GM21737 (cell line): ENCODE measurements around the gene PRPS1.
"Not testable (repeated sequence)": the region's sequence is repeated elsewhere in the genome, so short reads cannot be mapped to it uniquely, and the experiment has no call there.

Experiments
- ATAC-seq: cut with Tn5 transposase; IDR thresholded peaks from one replicate; pipeline ENCODE4 v1.9.1; 2021; ENCODE audit warnings: mild to moderate bottlenecking, moderate library complexity; ENCODE audit not compliant: unreplicated experiment

PRPS1 gene

DNA sequence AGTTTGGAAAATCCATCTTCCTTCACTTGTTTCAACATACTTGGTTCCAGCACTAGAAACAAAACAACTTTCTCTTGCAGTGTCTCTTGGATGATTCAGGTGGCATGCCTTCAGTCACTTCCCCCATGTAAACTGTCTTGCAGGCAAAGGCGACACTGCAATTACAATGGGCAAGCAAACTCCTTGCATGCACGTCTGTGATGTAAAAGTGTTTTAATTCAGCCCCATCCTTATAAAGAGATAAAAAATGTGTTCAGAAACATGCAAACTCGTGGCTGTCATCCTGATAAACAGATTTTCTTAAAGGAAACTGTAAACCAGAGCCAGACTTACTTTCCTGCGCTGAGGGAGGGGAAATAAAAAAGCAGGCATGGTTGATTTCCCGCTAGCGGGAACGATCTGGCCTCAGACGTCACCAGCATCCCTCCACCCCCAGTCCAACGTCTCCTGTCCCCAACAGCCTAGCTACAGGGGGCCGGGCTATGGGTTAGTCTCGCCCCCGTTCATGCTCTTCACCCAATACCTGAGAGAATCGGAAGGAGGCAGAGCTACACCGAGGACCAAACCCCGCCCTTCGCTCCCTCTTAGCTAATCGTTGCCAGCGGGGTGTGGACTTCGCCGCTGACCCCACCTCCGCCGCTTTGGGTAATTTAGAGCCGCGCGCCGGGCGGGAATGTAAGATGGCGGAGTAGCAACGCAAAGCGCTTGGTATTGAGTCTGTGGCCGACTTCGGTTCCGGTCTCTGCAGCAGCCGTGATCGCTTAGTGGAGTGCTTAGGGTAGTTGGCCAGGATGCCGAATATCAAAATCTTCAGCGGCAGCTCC is at the start of gene PRPS1:
TSS of gene PRPS1 (plus strand) at position 673 of the 824 bp plus-strand sequence. CDS start at position 792, 119 bp downstream.
- ATAC-seq, result peak; percentile 100

DNA sequence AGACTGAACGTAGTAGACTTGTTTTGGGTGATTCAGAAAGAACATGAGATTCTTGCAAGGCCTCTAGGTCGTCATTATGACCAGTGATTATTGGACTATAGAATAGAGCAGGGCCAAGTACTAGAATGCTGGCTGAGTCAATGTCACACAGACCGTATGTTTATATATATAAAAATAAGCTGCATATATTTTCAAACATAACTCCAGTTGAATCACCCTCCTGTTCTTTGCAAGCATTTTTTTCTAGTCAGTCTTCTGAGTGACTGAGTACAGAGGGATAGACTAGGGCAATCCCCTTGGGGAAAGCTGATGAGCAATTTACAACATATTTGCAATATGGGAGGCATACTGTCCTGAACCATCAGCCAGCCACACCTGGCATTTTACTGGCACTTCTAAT is 48.4 kb upstream of the PRPS1 start:
- ATAC-seq, result no peak

DNA sequence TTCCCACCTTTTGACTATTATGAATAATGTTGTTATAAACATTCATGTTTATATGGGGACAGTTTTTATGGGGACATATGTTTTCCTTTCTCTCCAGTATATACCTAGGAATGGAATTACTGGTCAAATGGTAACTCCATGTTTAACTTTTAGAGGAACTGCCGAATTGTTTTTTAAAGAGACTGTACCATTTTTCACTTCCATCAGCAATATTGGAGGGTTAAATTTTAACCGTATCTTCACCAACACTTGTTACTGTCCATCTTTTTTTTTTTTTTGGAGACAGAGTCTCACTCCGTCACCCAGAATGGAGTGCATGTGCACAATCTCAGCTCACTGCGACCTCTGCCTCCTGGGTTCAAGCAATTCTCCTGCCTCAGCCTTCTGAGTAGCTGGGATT is 46.4 kb upstream of the PRPS1 start:
- ATAC-seq, result no peak

DNA sequence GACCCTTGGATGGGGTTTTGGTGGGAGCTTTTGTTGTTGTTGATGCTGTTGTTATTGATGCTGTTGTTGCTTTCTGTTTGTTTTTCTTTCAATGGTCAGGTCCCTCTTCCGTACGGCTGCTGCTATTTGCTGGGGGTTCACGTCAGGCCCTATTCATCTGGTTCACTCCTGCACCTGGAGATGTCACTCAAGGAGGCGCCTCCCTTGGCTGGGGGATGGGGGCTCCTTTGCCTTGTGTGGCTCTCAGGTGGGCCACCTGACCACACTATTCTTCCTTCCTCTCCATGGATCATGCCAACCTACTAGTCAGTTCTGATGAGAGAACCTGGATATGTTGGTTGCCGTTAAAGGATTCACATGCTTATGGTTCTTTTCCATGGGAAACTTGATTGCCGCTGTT is 39.1 kb upstream of the PRPS1 start:
- no peak for ATAC-seq

DNA sequence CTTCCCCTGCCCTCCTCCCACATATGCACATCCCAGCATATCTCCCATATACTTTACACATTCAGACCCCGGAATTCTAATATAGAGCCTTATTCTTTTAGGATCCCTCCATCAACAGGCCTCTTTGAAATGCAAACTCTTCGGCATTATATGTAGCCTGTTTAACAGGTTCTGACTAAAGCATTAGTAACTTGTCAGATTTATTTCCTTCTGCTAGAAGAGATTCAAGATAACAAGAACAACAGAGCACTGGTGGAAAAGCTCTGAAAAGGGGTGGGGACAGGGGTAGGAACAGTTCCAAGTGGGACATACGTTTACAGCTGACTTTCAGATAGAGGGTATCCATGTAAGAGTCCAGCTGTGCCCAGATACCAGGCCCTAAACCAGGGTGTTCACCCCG is 31.7 kb upstream of the PRPS1 start:
- ATAC-seq, result no peak

DNA sequence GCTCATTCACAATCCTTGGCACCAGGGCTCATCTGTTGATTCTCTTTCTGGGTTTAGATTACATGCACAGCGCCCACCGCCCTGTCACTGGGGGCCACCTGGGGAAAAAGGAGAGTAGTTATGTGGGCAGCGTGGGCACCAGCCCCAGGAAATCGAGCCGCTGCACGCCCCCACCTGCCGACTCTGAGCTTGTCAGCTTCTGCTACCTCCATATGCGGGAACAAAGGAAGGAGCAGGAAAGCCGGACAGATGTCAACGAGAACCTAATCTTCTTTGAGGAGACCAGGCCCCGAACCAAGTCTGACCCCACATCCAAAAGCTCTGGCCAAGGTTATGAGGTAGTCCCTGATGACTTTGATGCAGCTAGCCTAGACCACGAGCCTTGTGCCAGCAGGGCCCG is 31.0 kb upstream of the PRPS1 start:
- ATAC-seq, result no peak

DNA sequence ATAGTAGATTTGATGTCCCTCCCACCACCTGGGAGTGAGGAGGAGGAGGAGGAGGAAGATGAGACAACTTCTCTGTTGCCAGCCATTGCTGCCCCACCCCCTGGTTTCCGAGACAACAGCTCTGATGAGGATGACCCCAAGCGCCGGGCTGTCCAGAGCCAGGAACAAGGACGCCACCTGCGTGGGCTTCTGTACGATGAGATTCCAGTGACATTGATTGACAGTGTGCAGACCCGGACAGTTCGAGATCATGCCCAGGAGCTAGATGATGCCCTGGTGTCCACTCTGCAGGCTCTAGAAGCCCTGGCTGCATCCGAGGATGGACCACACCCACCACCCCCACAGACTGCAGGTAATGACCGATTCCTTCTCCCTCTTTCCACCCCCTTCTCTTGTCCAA is 30.5 kb upstream of the PRPS1 start:
- ATAC-seq, result no peak

DNA sequence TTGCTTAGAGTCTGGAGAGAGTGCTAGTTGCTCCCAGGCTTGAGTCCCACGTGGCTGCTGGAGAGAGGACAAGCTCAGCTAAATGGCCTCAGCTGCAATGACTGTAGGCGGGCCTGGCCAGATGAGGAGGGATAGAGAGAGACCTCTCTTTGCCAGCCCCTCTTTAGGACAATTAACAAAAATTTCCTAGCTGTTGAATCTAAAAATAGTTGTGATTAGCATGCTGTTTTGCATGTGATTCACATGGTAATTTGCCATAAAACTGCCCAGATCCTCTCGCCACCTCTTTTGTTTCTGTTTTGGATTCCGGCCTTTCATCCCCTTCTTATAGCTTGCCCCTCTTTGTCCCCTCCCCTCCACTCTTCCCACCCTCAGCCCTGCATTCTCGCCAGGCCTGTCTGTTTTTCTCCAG is 28.9 kb upstream of the PRPS1 start:
- ATAC-seq, result no peak

DNA sequence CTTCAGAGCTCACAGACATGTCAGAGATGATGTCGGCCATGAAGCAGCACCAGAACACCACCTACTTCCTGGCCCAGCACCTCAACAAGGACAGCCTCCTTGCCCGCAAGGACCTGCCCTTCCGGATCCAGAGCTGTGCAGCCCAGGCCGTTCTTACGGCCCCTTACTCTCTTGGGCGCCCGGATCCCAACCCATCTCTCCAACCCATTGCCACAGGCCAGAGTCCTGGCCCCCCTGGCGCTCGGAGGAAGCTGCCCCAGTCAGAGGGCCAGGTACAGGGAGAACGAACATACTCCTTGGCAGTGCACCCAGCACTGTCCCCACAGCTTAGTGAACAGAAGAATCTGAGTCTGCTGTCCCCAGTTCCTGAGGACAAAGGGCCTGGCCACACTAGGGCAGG is 27.9 kb upstream of the PRPS1 start:
- no peak for ATAC-seq

DNA sequence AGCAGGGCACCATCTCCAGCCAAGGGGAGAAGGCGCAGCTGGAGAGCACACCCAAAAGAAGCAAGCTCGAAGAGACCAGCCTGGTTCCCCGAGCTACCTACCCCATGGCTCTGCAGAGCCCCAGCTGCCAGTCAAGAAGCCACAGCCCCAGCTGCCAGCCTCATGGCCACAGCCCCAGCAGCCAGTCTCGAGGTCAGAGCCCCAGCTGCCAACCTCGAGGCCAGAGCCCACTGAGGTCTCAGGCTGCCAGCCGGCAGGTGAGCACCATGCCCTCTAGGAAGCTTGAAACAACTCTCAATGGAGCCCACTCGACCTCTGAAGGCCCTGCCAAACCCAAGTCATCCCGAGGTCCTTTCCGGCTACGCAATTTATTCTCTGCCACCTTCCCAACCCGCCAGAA is 27.0 kb upstream of the PRPS1 start:
- ATAC-seq, result no peak

DNA sequence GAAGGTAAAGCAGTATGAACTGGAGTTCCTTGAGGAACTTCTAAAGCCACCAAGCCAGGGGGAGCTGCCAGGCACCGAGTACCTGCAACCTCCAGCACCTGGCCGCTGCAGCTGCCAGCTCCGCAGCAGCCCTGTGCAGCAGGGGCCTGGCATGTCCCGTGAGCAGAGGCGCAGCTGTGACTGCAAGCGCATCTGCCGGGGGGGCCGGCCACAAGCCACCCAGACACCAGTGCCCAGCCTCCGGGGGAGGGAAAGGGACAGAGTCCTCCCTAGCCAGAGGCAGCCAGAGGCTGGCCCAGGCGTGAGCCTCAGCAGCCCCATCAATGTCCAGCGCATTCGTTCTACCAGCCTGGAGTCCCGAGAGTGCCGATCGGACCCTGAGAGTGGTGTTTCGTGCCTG is 26.6 kb upstream of the PRPS1 start:
- no peak for ATAC-seq

DNA sequence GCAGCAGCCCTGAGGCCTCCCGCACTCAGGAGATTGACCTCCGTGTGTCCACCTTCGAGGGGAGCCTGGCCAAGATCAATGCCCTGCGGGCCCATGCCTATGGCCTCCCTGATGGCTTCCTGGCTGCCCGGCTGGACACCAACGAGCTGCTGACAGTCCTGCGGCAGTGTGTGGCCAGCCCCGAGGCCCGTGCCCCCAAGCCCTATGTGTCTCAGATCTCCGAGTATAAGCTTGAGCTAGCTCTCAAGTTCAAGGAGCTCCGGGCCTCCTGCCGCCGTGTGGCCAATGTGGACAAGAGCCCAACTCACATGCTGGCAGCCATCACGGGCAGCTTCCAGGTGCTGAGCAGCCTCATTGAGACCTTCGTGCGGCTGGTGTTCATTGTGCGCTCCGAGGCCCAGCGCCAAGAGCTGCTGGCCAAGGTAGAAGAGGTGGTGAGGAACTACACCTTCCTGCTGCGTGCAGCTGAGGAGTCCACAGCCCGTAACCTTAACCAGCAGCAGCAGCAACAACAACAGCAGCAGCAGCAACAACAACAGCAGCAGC is 25.5 kb upstream of the PRPS1 start:
- no peak for ATAC-seq

DNA sequence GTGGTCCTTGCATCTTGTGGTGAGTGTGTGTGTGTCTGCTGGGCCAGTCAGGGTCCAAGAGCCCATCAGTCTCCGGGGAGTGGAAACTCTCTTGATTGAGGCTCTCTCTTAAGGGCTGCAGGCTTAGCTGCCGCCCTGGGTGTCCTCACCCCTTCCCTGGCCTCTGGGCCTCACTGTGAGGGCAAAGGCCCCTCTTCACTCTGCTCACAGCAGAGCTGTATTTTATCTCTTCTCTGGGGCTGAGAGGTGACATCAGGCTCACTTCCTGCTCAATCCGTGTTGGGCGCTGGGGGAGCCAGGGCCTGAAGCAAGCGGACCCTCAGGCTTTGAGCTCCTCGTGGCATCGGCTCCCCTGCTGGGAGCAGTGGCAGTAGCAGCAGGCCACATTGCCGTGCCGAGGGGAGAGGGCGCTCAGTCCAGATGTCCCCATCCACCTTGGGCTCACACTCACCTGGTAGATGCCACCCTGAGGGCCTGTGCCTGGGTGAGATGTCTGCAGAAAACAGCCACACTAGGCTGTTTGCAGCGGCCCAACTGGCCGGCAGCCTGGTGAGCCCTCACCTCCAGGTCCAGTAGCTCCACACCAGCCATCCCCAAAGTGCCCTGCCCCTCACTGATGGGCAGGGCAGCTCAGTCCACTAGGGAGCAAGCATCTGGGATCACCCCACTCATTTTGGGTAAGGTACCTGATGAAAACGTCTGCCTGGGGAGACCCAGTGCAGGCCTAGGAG is 24.7 kb upstream of the PRPS1 start:
- ATAC-seq, result no peak

DNA sequence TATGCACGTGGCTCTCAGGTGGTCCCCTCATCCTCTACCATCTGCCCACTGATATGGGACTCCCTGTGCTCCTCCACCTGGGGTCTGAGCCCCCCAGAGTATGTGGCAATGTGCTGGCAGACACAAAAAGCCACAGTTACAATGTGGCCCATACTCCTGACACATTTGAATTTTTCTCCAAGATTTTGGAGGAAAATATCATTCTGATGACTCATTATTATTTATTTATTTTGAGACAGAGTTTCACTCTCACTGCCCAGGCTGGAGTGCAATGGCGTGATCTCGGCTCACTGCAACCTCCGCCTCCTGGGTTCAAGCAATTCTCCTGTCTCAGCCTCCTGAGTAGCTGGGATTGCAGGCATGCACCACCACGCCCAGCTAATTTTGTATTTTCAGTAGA is 19.2 kb upstream of the PRPS1 start:
- not testable (repeated sequence) for ATAC-seq

DNA sequence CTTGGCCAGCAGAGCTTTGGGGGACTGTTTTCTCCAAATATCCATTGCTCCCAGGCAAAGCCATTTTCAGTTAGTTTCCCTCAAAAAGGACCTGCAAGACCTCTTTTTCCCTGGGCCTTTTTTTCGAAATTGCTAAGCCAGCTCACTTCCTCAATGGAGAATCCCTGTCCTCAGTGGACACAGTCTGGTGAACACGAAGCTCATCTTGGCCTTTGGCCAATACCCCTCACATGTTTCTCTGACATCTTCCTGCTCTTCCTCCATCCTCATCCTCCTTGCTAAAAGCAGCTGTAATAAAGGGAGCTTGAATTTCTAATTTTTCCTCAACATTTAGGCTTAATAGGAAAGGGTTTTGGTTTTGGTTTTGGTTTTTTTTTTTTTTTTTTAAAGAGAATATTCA is 17.6 kb upstream of the PRPS1 start:
- no peak for ATAC-seq

DNA sequence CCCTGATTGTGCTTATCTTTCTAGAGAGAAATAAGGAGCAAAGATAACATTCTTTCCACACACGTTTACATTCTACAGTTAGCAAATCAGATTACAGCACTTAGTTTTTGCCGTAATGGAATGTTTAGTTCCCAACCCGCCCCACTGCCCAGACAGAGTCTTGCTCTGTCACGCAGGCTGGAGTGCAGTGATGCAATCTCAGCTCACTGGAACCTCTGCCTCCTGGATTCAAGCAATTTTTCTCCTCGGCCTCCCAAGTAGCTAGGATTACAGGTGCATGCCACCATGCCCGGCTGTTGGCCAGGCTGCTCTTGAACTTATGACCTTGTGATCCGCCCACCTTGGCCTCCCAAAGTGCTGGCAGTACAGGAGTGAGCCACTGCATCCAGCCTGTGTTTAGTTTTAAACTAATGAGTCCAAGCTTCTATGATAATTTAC is 8.4 kb upstream of the PRPS1 start:
- ATAC-seq, result no peak

DNA sequence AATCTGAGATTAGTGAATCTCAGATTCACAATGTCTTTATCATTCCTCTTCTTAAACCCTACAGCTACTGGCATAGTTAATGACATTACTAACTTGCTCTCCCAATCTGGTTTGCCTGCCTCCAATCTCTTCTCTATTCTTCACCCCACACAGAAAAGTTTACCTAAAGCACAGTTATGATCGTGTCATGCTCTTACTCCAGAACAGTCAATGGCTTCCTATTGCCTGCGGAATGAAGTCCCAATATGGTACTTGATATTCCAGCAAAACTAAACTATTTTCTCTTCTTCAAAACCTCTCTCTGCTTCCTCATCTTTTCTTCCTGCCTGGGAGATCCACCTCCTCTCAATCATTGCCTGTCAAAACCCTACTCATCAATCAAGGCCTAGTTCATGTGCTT is 3.4 kb upstream of the PRPS1 start:
- no peak for ATAC-seq

DNA sequence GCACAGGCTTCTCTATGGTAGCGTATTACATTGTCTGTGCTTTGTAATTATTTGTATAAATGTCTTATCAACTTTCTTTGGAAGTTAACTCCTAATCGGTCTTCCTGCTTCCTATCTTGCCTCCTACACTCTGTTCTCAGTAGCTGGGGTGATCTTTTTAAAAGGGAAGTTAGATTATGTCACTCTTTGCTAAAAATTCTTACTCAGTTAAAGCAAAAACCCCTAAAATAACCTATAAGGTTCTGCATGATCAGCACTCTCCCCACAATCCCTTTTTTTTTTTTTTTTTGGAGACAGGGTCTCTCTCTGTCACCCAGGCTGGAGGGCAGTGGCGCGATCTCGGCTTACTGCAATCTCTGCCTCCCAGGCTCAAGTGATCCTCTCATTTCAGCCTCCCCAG is 2.6 kb upstream of the PRPS1 start:
- ATAC-seq, result no peak

DNA sequence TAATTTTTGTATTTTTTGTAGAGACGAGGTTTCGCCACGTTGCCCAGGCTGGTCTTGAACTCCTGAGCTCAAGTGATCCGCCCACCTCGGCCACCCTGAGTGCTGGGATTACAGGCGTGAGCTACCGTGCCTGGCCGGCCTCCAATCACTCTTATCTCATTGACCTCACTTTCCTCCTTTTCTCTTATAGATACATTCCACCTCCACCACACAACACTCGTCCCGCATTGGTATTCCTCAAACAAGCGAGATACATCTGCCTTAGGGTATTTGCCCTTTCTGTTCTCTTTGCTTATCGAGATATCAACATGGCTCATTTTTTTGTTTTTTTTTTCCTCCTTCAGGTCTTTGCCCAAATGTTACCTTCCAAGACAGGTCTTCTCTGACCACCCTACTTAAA is 1.8 kb upstream of the PRPS1 start:
- ATAC-seq, result no peak

DNA sequence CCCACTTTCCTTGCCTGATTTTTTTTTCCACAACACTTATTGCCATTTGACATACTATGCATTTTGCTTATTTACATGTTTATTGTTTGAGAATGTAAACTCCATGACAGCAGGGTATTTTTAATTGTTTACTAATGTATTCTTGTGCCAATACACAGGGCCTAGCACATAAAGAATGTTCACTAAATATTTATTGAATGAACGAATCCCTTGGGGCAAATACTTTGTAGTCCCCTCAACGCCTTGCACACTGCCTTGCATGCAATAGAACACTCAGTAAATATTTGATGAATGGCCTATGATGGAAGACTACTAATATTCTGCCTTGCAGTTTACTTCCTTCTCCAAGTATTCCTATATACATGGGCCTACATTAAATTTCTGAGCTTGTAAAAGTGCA is 1.4 kb upstream of the PRPS1 start:
- ATAC-seq, result no peak

DNA sequence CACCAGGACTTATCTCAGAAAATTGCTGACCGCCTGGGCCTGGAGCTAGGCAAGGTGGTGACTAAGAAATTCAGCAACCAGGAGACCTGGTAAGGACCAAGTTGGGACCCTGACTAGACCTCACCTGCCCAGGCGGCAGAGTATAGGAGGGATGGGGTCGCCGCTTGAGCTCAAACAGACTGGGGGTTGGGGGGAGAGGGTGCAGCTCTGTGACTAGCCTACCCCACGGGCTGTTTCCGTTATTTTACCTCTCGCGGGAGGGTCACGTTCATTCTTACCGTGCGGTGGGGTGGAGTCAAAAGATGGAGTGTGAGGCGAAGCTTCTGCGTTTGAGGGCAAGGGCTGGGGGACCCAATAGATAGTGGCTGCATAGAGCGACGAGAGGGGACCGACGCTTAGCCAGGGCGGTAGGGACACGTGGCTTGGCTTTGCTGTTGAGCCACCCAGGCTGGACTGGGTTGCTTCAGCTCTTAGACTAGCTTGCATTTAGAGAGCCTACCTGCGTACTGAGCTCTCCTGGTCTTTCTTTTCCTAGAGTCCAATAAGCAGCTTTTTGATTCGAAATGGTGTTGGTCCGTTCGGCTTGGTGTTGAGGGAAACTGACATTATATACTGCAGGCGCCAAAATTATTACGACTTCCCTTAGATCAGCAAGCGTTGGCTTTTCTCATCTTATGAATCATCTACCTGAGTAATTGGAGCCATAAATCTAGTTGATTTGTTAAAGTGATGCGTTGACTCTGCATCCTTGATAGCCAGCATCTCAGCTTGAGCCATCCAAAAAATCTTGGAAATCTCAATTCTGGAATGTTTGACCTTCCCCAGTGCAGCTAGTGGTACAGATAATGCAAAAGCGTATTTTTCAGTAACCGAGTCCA is 591 bp downstream of the PRPS1 start:
- peak; percentile 28 for ATAC-seq
